B cell (primary cell): ENCODE results near the gene ARHGAP42. TPM values are rescaled to one million over a fixed set of nuclear protein-coding genes. Genes with fewer than 3 reads are reported as not detected.

Experiments used
- ATAC-seq: fragments of 200-7000 bp; cut with Tn5 transposase; one replicate; pipeline ENCODE4 v1.10.0; 2021; ENCODE audit warnings: low read depth, mild to moderate bottlenecking, moderate number of reproducible peaks, moderate library complexity
- CTCF ChIA-PET: fragments of 350-600 bp; sonication (Branson Sonifier 250); formaldehyde crosslinking; loops from one replicate; lab custom pipeline; 2021; ENCODE audit warnings: antibody characterized with exemption, inconsistent platforms; lab: Charles Lee
- POLR2A ChIA-PET: fragments of 350-600 bp; sonication (Branson Sonifier 250); formaldehyde crosslinking; loops from one replicate; lab custom pipeline; 2021; ENCODE audit warnings: antibody characterized with exemption; lab: Charles Lee
- DNase-seq: peaks from one replicate; pipeline ENCODE4 v3.0.0; 2013
- H2AFZ ChIP-seq: 2 replicates; pipeline ENCODE4 v1.6.1; 2012; ENCODE audit warnings: mild to moderate bottlenecking, low read depth, low read length; ENCODE audit not compliant: insufficient read depth, poor library complexity, severe bottlenecking
- H3K27ac ChIP-seq, 2 donors: 1 replicate in 1 of 2; 2 replicates in 1 of 2; pipeline ENCODE4 v1.5.1; 2012 to 2013; ENCODE audit warnings: low read length in 2 of 2, mild to moderate bottlenecking in 2 of 2, moderate library complexity in 1 of 2
- H3K27me3 ChIP-seq, 4 experiments: fragments of 200-600 bp in 1 of 4; sonication (generic) in 1 of 4; replicated peaks in 1 of 4; 1 replicate in 2 of 4; 2 replicates in 2 of 4; pipeline versions ENCODE4 v1.6.1 to v1.7.0; 2013 to 2016; ENCODE audit warnings: low read length in 3 of 4, mild to moderate bottlenecking in 2 of 4, mixed read lengths in 1 of 4, moderate library complexity in 1 of 4; ENCODE audit not compliant: insufficient read depth in 4 of 4, control insufficient read depth in 3 of 4; ENCODE audit errors: control extremely low read depth in 1 of 4
- H3K36me3 ChIP-seq, 2 experiments: replicated peaks in 1 of 2; 1 replicate in 1 of 2; 2 replicates in 1 of 2; pipeline versions ENCODE4 v1.6.1 to v1.7.1; 2013; ENCODE audit warnings: low read length in 1 of 2; ENCODE audit not compliant: insufficient read depth in 2 of 2, control insufficient read depth in 1 of 2; ENCODE audit errors: control extremely low read depth in 1 of 2, extremely low read depth in 1 of 2
- H3K4me1 ChIP-seq, 2 donors: fragments of 200-600 bp in 1 of 2; sonication (generic) in 1 of 2; 1 replicate in 1 of 2; 2 replicates in 1 of 2; pipeline versions ENCODE4 v1.5.1 to v1.6.1; 2013 to 2017; ENCODE audit warnings: low read length in 2 of 2; ENCODE audit not compliant: control insufficient read depth in 2 of 2, insufficient read depth in 2 of 2
- H3K4me2 ChIP-seq: replicated peaks from 2 replicates; pipeline ENCODE3; 2012; ENCODE audit warnings: mild to moderate bottlenecking, low read depth, low read length; ENCODE audit not compliant: poor library complexity, severe bottlenecking
- H3K4me3 ChIP-seq, 5 experiments: fragments of 200-600 bp in 1 of 5; sonication (generic) in 1 of 5; 1 replicate in 3 of 5; 2 replicates in 2 of 5; pipeline versions ENCODE4 v1.5.1 to v1.7.0; 2011 to 2016; ENCODE audit warnings: low read length in 4 of 5, mild to moderate bottlenecking in 4 of 5, low read depth in 2 of 5, control low read depth in 1 of 5, moderate library complexity in 1 of 5; ENCODE audit not compliant: insufficient read depth in 1 of 5; ENCODE audit errors: control extremely low read depth in 1 of 5, extremely low read depth in 1 of 5
- H3K79me2 ChIP-seq: fragments of 200-600 bp; sonication (generic); one replicate; pipeline ENCODE4 v1.6.0; 2016; ENCODE audit warnings: low read length; ENCODE audit not compliant: control insufficient read depth, insufficient read depth
- H3K9ac ChIP-seq: fragments of 200-600 bp; sonication (generic); 2 replicates; pipeline ENCODE4 v1.6.1; 2017; ENCODE audit warnings: mild to moderate bottlenecking, low read length, moderate library complexity
- H3K9me3 ChIP-seq, 3 donors: one replicate each; pipeline versions ENCODE4 v1.6.1 to v1.7.1; 2013; ENCODE audit warnings: low read length in 2 of 3; ENCODE audit not compliant: control insufficient read depth in 2 of 3, insufficient read depth in 1 of 3; ENCODE audit errors: control extremely low read depth in 1 of 3
- H4K20me1 ChIP-seq: 2 replicates; pipeline ENCODE4 v1.6.0; 2012; ENCODE audit warnings: mild to moderate bottlenecking, low read length; ENCODE audit not compliant: insufficient read depth, control insufficient read depth, poor library complexity, severe bottlenecking
- H3K27ac Mint-ChIP-seq: one replicate; pipeline ENCODE4 v1.8.0; 2021; ENCODE audit warnings: mixed read lengths
- H3K27me3 Mint-ChIP-seq: one replicate; pipeline ENCODE4 v1.8.0; 2021; ENCODE audit warnings: mixed read lengths
- H3K4me1 Mint-ChIP-seq: one replicate; pipeline ENCODE4 v1.8.0; 2021; ENCODE audit warnings: mixed read lengths
- H3K4me3 Mint-ChIP-seq: one replicate; pipeline ENCODE4 v1.8.0; 2021; ENCODE audit warnings: mixed read lengths
- H3K9me3 Mint-ChIP-seq: one replicate; pipeline ENCODE4 v1.8.0; 2022; ENCODE audit warnings: mixed read lengths; ENCODE audit not compliant: insufficient read depth
- EZH2 ChIP-seq: IDR thresholded peaks from 2 replicates; pipeline ENCODE4 v1.6.1; 2012; ENCODE audit warnings: borderline replicate concordance, low read depth, mild to moderate bottlenecking, moderate library complexity, low read length; ENCODE audit not compliant: insufficient read depth, poor library complexity, severe bottlenecking
- WGBS: methylation state at CpG from one replicate; pipeline ENCODE4 v1.1.5; 2013; ENCODE audit warnings: missing lambda C conversion rate; ENCODE audit not compliant: insufficient coverage; 5-methylcytosine and 5-hydroxymethylcytosine counted together
- intact Hi-C: fragments of 100-400 bp; cut with micrococcal nuclease; formaldehyde crosslinking; loops from one replicate; pipeline ENCODE4 v1.10.0; 2022
- polyA plus RNA-seq: library from polyadenylated mRNA; depleted of rRNA; stranded (reverse); fragments of >200 nt; gene quantifications from 2 replicates; pipeline ENCODE4 v1.2.3, GENCODE V29; 2012
- total RNA-seq, 2 donors: library from RNA; stranded (reverse); fragments of 120-200 nt in 1 of 2; gene quantifications; 1 replicate in 1 of 2; 2 replicates in 1 of 2; pipeline versions ENCODE4 v1.2.3 to v1.2.4, GENCODE V29; 2013 to 2022
- TF ChIP-seq, protein P1 (sequence below): fragments of 200-600 bp; IDR thresholded peaks from one replicate; pipeline ENCODE4 v1.8.0; 2022; ENCODE audit warnings: antibody characterized with exemption, mild to moderate bottlenecking

The ARHGAP42 gene
- total and polyA plus RNA-seq, 2 donors (not counting 1 experiment from before 2014, with no cell fraction given) = 3.8 to 4.9 TPM

DNA sequence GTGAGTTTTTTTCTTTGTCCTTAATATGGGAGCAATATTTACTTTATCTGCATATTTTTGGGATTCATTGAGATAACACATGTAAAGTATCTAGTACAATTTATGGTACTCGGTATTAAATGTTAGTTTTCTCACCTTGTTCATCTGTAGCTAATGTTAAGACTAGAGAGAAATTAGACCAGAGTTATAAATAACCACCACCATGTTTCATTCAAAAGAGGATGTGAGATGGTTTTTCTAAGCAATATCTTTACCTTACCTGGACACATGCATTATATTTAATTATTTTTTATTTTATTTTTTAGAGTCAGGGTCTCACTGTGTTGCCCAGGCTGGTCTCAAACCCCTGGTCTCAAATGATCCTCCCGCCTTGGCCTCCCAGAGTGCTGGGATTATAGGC lies 18.4 kb downstream of the ARHGAP42 start:
- Mint-ChIP-seq H3K4me3 (no peak overlapping the region), H3K27me3 (no peaks in the 10 kb centered on the region), H3K27ac (no peak overlapping the region), H3K9me3 (no peaks in the 10 kb centered on the region), H3K4me1 (peaks cover 20% of the 10 kb centered on the region)
- no peak overlapping the region for H3K4me2 ChIP-seq
- DNase-seq = no peak
- ChIA-PET POLR2A (interaction anchor here (0.7 kb wide), 1 partner anchor 18 kb away, joined by 7 read pairs; no protein-coding TSS in a partner anchor), CTCF (interaction anchor here (1.0 to 2.0 kb wide), 2 partner anchors 10 to 24 kb away, joined by 3 to 14 read pairs; no protein-coding TSS in a partner anchor)
- peaks cover 11% of the 10 kb centered on the region for H3K79me2 ChIP-seq
- H3K27ac ChIP-seq = no peak overlapping the region
- no peak overlapping the region for H2AFZ ChIP-seq
- H3K4me1 ChIP-seq = peaks cover 7 to 13% of the 10 kb centered on the region in 2 donors
- no peaks in the 10 kb centered on the region for H3K9me3 ChIP-seq
- no peaks in the 10 kb centered on the region for H4K20me1 ChIP-seq
- TF ChIP-seq EZH2 = no peak
- TF ChIP-seq, protein P1, sequence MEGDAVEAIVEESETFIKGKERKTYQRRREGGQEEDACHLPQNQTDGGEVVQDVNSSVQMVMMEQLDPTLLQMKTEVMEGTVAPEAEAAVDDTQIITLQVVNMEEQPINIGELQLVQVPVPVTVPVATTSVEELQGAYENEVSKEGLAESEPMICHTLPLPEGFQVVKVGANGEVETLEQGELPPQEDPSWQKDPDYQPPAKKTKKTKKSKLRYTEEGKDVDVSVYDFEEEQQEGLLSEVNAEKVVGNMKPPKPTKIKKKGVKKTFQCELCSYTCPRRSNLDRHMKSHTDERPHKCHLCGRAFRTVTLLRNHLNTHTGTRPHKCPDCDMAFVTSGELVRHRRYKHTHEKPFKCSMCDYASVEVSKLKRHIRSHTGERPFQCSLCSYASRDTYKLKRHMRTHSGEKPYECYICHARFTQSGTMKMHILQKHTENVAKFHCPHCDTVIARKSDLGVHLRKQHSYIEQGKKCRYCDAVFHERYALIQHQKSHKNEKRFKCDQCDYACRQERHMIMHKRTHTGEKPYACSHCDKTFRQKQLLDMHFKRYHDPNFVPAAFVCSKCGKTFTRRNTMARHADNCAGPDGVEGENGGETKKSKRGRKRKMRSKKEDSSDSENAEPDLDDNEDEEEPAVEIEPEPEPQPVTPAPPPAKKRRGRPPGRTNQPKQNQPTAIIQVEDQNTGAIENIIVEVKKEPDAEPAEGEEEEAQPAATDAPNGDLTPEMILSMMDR = no peak
- H3K27me3 ChIP-seq = no peaks in the 10 kb centered on the region
- H3K36me3 ChIP-seq = no peaks in the 10 kb centered on the region
- no peak for ATAC-seq
- no peak overlapping the region for H3K4me3 ChIP-seq
- WGBS = 100% methylated on average over 1 of the region's 2 CpGs
- no peak overlapping the region for H3K9ac ChIP-seq
- intact Hi-C loops = no loop called here

DNA sequence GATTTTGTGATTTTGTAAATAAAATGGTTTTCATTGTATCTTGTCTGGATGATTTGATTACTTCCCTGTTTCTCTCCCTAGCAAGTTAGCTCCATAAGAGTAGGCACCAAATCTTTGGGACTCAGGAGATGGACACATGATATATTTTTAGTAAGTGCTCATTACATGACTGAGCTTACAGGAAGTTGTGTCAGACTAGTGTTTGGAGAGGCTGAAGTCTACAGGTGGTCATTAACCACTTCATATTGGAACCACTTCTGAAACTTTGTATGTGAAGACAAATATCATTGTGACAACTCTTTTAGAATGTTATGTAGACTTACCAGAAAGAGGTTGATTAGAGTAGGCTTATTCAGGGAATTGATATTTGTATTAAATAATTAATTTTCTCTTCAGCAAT lies 19.1 kb downstream of the ARHGAP42 start:
- H3K4me2 ChIP-seq = no peak overlapping the region
- H3K27ac Mint-ChIP-seq = no peak overlapping the region

More for the DNA sequence above, 19.1 kb downstream of the ARHGAP42 start:
- no peak overlapping the region for H2AFZ ChIP-seq
- ChIA-PET POLR2A (no interaction called here), CTCF (interaction anchor here (2.0 kb wide), 1 partner anchor 24 kb away, joined by 14 read pairs; no protein-coding TSS in a partner anchor)
- DNase-seq (no peak), ATAC-seq (no peak)
- no peak overlapping the region for H3K27ac ChIP-seq
- no peak overlapping the region for H3K4me3 ChIP-seq
- peaks cover 8% of the 10 kb centered on the region for H3K79me2 ChIP-seq
- peaks cover 7 to 13% of the 10 kb centered on the region in 2 donors for H3K4me1 ChIP-seq
- no peaks in the 10 kb centered on the region for H3K27me3 ChIP-seq
- no peaks in the 10 kb centered on the region for H3K9me3 ChIP-seq
- no peaks in the 10 kb centered on the region for H3K27me3 Mint-ChIP-seq
- H3K4me3 Mint-ChIP-seq = no peak overlapping the region
- intact Hi-C loops = no loop called here
- no peaks in the 10 kb centered on the region for H3K9me3 Mint-ChIP-seq
- no peaks in the 10 kb centered on the region for H4K20me1 ChIP-seq
- no peaks in the 10 kb centered on the region for H3K36me3 ChIP-seq
- TF ChIP-seq, protein P1 = no peak
- TF ChIP-seq EZH2 = no peak
- H3K9ac ChIP-seq = no peak overlapping the region
- H3K4me1 Mint-ChIP-seq = peaks cover 20% of the 10 kb centered on the region
